GM12878 (cell line): Measurements from ENCODE around the gene ADGRD1. TPM values are rescaled to one million over a fixed set of nuclear protein-coding genes. Genes with fewer than 3 reads are reported as not detected.

ENCODE experiments used
- ATAC-seq: fragments of 200-7000 bp; cut with Tn5 transposase; 3 replicates; pipeline ENCODE4 v1.9.1; 2020; ENCODE audit warnings: mild to moderate bottlenecking, moderate library complexity
- BruUV-seq: library from RNA; stranded (reverse); fragments of 400-500 nt; replicated peaks from 2 replicates; lab custom pipeline; 2021; lab: Mats Ljungman, UMichigan
- CTCF ChIA-PET: fragments of 300-600 bp; sonication (Branson Sonifier 250); formaldehyde crosslinking; extraction: SDS; loops from one replicate; lab custom pipeline; 2021; ENCODE audit warnings: inconsistent platforms; lab: Yijun Ruan, JAX
- POLR2A ChIA-PET: fragments of 350-600 bp; formaldehyde crosslinking; extraction: SDS; loops from one replicate; lab custom pipeline; 2021; ENCODE audit warnings: inconsistent platforms; lab: Charles Lee
- RAD21 ChIA-PET: fragments of 300-600 bp; sonication (Branson Sonifier 250); formaldehyde crosslinking; loops from one replicate; lab custom pipeline; 2023; ENCODE audit warnings: antibody characterized with exemption; ENCODE audit not compliant: unreplicated experiment; lab: Charles Lee
- SMC1A ChIA-PET: fragments of 300-600 bp; sonication (Branson Sonifier 250); formaldehyde crosslinking; loops from one replicate; lab custom pipeline; 2023; ENCODE audit not compliant: unreplicated experiment, uncharacterized antibody; lab: Charles Lee
- DNase-seq: peaks from one replicate; pipeline ENCODE4 v3.0.0-alpha.2; 2011; ENCODE audit warnings: low read depth, low spot score
- FAIRE-seq: peaks from 3 replicates; lab custom pipeline; 2011; peaks lifted over from hg19 to GRCh38; lab: Jason Lieb, UNC
- H2AFZ ChIP-seq: 2 replicates; pipeline ENCODE4 v1.6.0; 2011; ENCODE audit warnings: low read depth, low read length, control low read depth; ENCODE audit not compliant: control insufficient read depth
- H3K27ac ChIP-seq: 2 replicates; pipeline ENCODE4 v1.5.1; 2011; ENCODE audit warnings: control low read depth; ENCODE audit not compliant: control insufficient read depth, insufficient read depth
- H3K27me3 ChIP-seq, 2 experiments: replicated peaks in 1 of 2; 2 replicates each; pipeline versions ENCODE4 v1.6.0 to v1.6.1; 2011; ENCODE audit warnings: low read length in 1 of 2; ENCODE audit not compliant: control insufficient read depth in 2 of 2, insufficient read depth in 2 of 2
- H3K36me3 ChIP-seq, 2 experiments: 2 replicates each; pipeline ENCODE4 v1.5.1; 2011; ENCODE audit warnings: low read length in 1 of 2; ENCODE audit not compliant: control insufficient read depth in 2 of 2, insufficient read depth in 2 of 2
- H3K4me1 ChIP-seq: 2 replicates; pipeline ENCODE4 v1.6.1; 2011; ENCODE audit warnings: mild to moderate bottlenecking, low read length, moderate library complexity, mixed read lengths; ENCODE audit not compliant: control insufficient read depth, insufficient read depth
- H3K4me2 ChIP-seq: 2 replicates; pipeline ENCODE4 v1.6.0; 2011; ENCODE audit warnings: control low read depth; ENCODE audit not compliant: control insufficient read depth, insufficient read depth
- H3K4me3 ChIP-seq: fragments of 200-600 bp; sonication (generic); 2 replicates; pipeline ENCODE4 v1.5.1; 2016
- H3K79me2 ChIP-seq: 2 replicates; pipeline ENCODE4 v1.6.0; 2011; ENCODE audit warnings: low read length; ENCODE audit not compliant: control insufficient read depth, insufficient read depth
- H3K9ac ChIP-seq: 2 replicates; pipeline ENCODE4 v1.8.0; 2011; ENCODE audit warnings: low read length, control low read depth, mixed read lengths; ENCODE audit not compliant: control insufficient read depth, insufficient read depth
- H3K9me3 ChIP-seq: replicated peaks from 3 replicates; pipeline ENCODE4 v1.5.1; 2011; ENCODE audit warnings: mild to moderate bottlenecking, low read length; ENCODE audit not compliant: control insufficient read depth, insufficient read depth
- H4K20me1 ChIP-seq: 2 replicates; pipeline ENCODE4 v1.6.0; 2011; ENCODE audit not compliant: control insufficient read depth, insufficient read depth
- CHD1 ChIP-seq: IDR thresholded peaks from 2 replicates; pipeline ENCODE4 v1.6.1; 2012; ENCODE audit warnings: low read depth, low read length, improper control_type of control experiment
- HSF1 ChIP-seq: fragments of 150-350 bp; IDR thresholded peaks from 2 replicates; pipeline ENCODE4 v1.6.1; 2014; ENCODE audit warnings: mild to moderate bottlenecking, low read depth, low read length
- MEF2A ChIP-seq: IDR thresholded peaks from 2 replicates; pipeline ENCODE4 v1.6.1; 2011; ENCODE audit warnings: low read depth, mild to moderate bottlenecking, low read length, moderate library complexity; ENCODE audit not compliant: insufficient read depth
- NKRF ChIP-seq: fragments of 450-650 bp; conservative IDR thresholded peaks from 2 replicates; pipeline ENCODE4 v1.6.1; 2017; ENCODE audit warnings: mild to moderate bottlenecking, moderate library complexity
- ZNF217 ChIP-seq: fragments of 450-650 bp; IDR thresholded peaks from 2 replicates; pipeline ENCODE4 v1.6.1; 2017; ENCODE audit warnings: antibody characterized with exemption, mild to moderate bottlenecking
- WGBS: methylation state at CpG from one replicate; pipeline ENCODE4 v1.1.6; 2016; ENCODE audit warnings: low lambda C conversion rate; ENCODE audit not compliant: insufficient replicate concordance, insufficient coverage; ENCODE audit errors: missing lambda C conversion rate; 5-methylcytosine and 5-hydroxymethylcytosine counted together
- in situ Hi-C: fragments of 300-500 bp; cut with MboI; formaldehyde crosslinking; loops from 9 replicates; pipeline ENCODE4 v1.14.3; 2018; ENCODE audit warnings: mixed read lengths
- intact Hi-C: fragments of 100-400 bp; cut with micrococcal nuclease; formaldehyde crosslinking; loops from one replicate; pipeline ENCODE4 v1.14.2; 2022; ENCODE audit not compliant: unreplicated experiment
- polyA plus RNA-seq, 11 experiments: library from polyadenylated mRNA; depleted of rRNA in 4 of 11; unstranded in 6 of 11; stranded (reverse) in 5 of 11; fragments of >200 nt; fragmentation: Nextera tagmentation in 4 of 11; fragmentation: Illumina TruSeq in 1 of 11; extraction: Ambion mirVana in 4 of 11; extraction: Trizol in 1 of 11; gene quantifications; 1 replicate in 1 of 11; 2 replicates in 10 of 11; pipeline versions ENCODE4 v1.2.1 to v1.2.3, GENCODE V29; 2011 to 2016; ENCODE audit warnings: inconsistent platforms in 2 of 11, missing spikeins in 2 of 11, low read depth in 1 of 11
- total RNA-seq, 4 experiments: library from RNA; depleted of rRNA in 3 of 4; stranded (reverse); fragments of >200 nt in 3 of 4; fragmentation: Illumina TruSeq in 1 of 4; extraction: Trizol in 1 of 4; gene quantifications; 2 replicates each; pipeline versions ENCODE4 v1.2.1 to v1.2.3, GENCODE V29; 2013 to 2021
- TF ChIP-seq, protein P1 (sequence below): IDR thresholded peaks from 2 replicates; pipeline ENCODE4 v1.6.1; 2012; ENCODE audit warnings: low read depth, low read length, improper control_type of control experiment

ADGRD1 gene
- total and polyA plus RNA-seq, 10 of the 15 experiments (the other 5 are each of a cell fraction or from before 2014, with no cell fraction given): 0.15 to 12.7 (median 1.2) TPM

DNA sequence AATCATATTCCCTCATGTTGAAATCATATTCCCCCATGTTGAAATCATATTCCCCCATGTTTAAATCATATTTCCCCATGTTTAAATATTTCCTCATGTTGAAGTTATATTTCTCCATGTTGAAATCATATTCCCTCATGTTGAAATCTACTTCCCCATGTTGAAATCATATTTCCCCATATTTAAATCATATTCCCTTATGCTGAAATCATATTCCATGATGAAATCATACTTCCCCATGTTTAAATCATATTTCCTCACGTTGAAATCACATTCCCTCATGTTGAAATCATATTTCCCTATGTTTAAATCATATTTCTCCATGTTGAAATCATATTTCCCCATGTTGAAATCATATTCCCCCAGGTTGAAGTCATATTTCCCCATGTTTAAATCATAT lies 34.6 kb upstream of the ADGRD1 start:
- H3K9ac ChIP-seq: no peak overlapping the region
- TF ChIP-seq NKRF: no peak
- TF ChIP-seq MEF2A: no peak
- TF ChIP-seq HSF1: no peak
- no peak for TF ChIP-seq ZNF217
- TF ChIP-seq CHD1: no peak
- TF ChIP-seq, protein P1, sequence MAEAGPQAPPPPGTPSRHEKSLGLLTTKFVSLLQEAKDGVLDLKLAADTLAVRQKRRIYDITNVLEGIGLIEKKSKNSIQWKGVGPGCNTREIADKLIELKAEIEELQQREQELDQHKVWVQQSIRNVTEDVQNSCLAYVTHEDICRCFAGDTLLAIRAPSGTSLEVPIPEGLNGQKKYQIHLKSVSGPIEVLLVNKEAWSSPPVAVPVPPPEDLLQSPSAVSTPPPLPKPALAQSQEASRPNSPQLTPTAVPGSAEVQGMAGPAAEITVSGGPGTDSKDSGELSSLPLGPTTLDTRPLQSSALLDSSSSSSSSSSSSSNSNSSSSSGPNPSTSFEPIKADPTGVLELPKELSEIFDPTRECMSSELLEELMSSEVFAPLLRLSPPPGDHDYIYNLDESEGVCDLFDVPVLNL: no peak
- TF ChIP-seq, all 136 proteins: peak for 0
- intact Hi-C loops: loop anchor here (5.0 kb wide), 3 partner anchors 183 to 1083 kb away; no protein-coding TSS in a partner anchor
- BruUV-seq: no TSS peak
- no peaks in the 10 kb centered on the region for H3K79me2 ChIP-seq
- no peaks in the 10 kb centered on the region for H4K20me1 ChIP-seq
- no peak overlapping the region for H2AFZ ChIP-seq
- no peaks in the 10 kb centered on the region; a peak in 1 of 4 replicates for H3K27me3 ChIP-seq
- 31% methylated on average over 1 of the region's 1 CpG for WGBS
- in situ Hi-C loops: no loop called here
- H3K9me3 ChIP-seq: no peaks in the 10 kb centered on the region; the same call in 2 of the 3 replicates
- DNase-seq (no peak), ATAC-seq (no peak), FAIRE-seq (no peak)
- H3K4me3 ChIP-seq: no peak overlapping the region
- ChIA-PET RAD21 (no interaction called here), CTCF (interaction anchor here (1.1 kb wide), 1 partner anchor 213 kb away, joined by 5 read pairs; no protein-coding TSS in a partner anchor), SMC1A (interaction anchor here (1.0 kb wide), 1 partner anchor 11 kb away, joined by 3 read pairs; no protein-coding TSS in a partner anchor), POLR2A (no interaction called here)
- H3K27ac ChIP-seq: no peak overlapping the region
- no peaks in the 10 kb centered on the region for H3K4me1 ChIP-seq
- no peak overlapping the region for H3K4me2 ChIP-seq
- no peaks in the 10 kb centered on the region for H3K36me3 ChIP-seq
